ENCODE data around the gene TRIM26. TPM values are rescaled to one million over a fixed set of nuclear protein-coding genes. Genes with fewer than 3 reads are reported as not detected.

The TRIM26 gene
- polyA plus RNA-seq, 4 donors: 47.7 to 57.6 (median 52.8) TPM

GRCh38 chr6:30163090-30163917 is 49.9 kb downstream of the TRIM26 start, which contains the start of gene TRIM15:
TRIM15 (plus strand) TSS chr6:30163546; CDS start chr6:30163685, 139 bp downstream.
- peak within 1 kb of the TSS; percentile 83 to 96 (median 94) for H3K27ac ChIP-seq (ENCODE audit: low read depth in 1 of 3, low read length in 2 of 3)
- FAIRE-seq (no peak), DNase-seq (peak; percentile 97 to 98)
- H3K36me3 ChIP-seq (ENCODE audit: control insufficient read depth in 3 of 3, insufficient read depth in 2 of 3, low read depth in 1 of 3, low read length in 3 of 3): peaks cover 0 to 12% (median 11%) of the 10 kb centered on the region in 3 donors
- H3K4me1 ChIP-seq (ENCODE audit: control insufficient read depth in 3 of 3, insufficient read depth in 2 of 3, low read depth in 1 of 3, low read length in 2 of 3): peaks cover 0 to 12% (median 0%) of the 10 kb centered on the region in 3 donors
- H3K9me3 ChIP-seq (ENCODE audit: control insufficient read depth in 2 of 2, insufficient read depth in 1 of 2, low read depth in 1 of 2, low read length in 1 of 2): no peaks in the 10 kb centered on the region
- no peaks in the 10 kb centered on the region for H3K27me3 ChIP-seq (ENCODE audit: control insufficient read depth in 3 of 3, insufficient read depth in 3 of 3, low read length in 3 of 3)
- H3K4me3 ChIP-seq (ENCODE audit: low read depth in 1 of 3, low read length in 3 of 3): peak within 1 kb of the TSS in 2 of 3 donors; percentile 70 to 75
- 16 to 59% (median 22%) methylated on average over 30 to 31 of the region's 31 CpGs for WGBS, 3 donors

GRCh38 chr6:30162265-30163089 is 50.7 kb downstream of the TRIM26 start:
- DNase-seq (peak; percentile 33 to 68), FAIRE-seq (no peak)
- Histone ChIP-seq H3K9me3 (ENCODE audit: control insufficient read depth in 2 of 2, insufficient read depth in 1 of 2, low read depth in 1 of 2, low read length in 1 of 2) (no peaks in the 10 kb centered on the region), H3K4me3 (ENCODE audit: low read depth in 1 of 3, low read length in 3 of 3) (peak overlapping the region in 2 of 3 donors; percentile 70 to 75), H3K4me1 (ENCODE audit: control insufficient read depth in 3 of 3, insufficient read depth in 2 of 3, low read depth in 1 of 3, low read length in 2 of 3) (peaks cover 0 to 12% (median 0%) of the 10 kb centered on the region in 3 donors), H3K36me3 (ENCODE audit: control insufficient read depth in 3 of 3, insufficient read depth in 2 of 3, low read depth in 1 of 3, low read length in 3 of 3) (peaks cover 0 to 6% (median 4%) of the 10 kb centered on the region in 3 donors), H3K27me3 (ENCODE audit: control insufficient read depth in 3 of 3, insufficient read depth in 3 of 3, low read length in 3 of 3) (no peaks in the 10 kb centered on the region), H3K27ac (ENCODE audit: low read depth in 1 of 3, low read length in 2 of 3) (peak overlapping the region; percentile 72 to 96 (median 74))
- 34 to 67% (median 49%) methylated on average over 12 of the region's 12 CpGs for WGBS, 3 donors

- Histone ChIP-seq H3K4me3 (ENCODE audit: low read depth in 1 of 3, low read length in 3 of 3) (no peak within 1 kb of the TSS), H3K36me3 (ENCODE audit: control insufficient read depth in 3 of 3, insufficient read depth in 2 of 3, low read depth in 1 of 3, low read length in 3 of 3) (no peaks in the 10 kb centered on the region), H3K27me3 (ENCODE audit: control insufficient read depth in 3 of 3, insufficient read depth in 3 of 3, low read length in 3 of 3) (no peaks in the 10 kb centered on the region), H3K4me1 (ENCODE audit: control insufficient read depth in 3 of 3, insufficient read depth in 2 of 3, low read depth in 1 of 3, low read length in 2 of 3) (peaks cover 3 to 20% (median 3%) of the 10 kb centered on the region in 3 donors), H3K27ac (ENCODE audit: low read depth in 1 of 3, low read length in 2 of 3) (no peak within 1 kb of the TSS), H3K9me3 (ENCODE audit: control insufficient read depth in 2 of 2, insufficient read depth in 1 of 2, low read depth in 1 of 2, low read length in 1 of 2) (no peaks in the 10 kb centered on the region)
- WGBS, 3 donors: 74 to 89% (median 82%) methylated on average over 4 of the region's 4 CpGs
- FAIRE-seq (no peak), DNase-seq (no peak)
Measured at GRCh38 chr6:30160785-30161531, 52.2 kb downstream of the TRIM26 start, which contains the start of gene TRIM10. TRIM10 (minus strand) TSS chr6:30161211; CDS start chr6:30160858, 353 bp downstream.

GRCh38 chr6:30160008-30160784 is 53.0 kb downstream of the TRIM26 start:
- no peak for FAIRE-seq
- no peak overlapping the region for H3K27ac ChIP-seq (ENCODE audit: low read depth in 1 of 3, low read length in 2 of 3)
- H3K36me3 ChIP-seq (ENCODE audit: control insufficient read depth in 3 of 3, insufficient read depth in 2 of 3, low read depth in 1 of 3, low read length in 3 of 3): no peaks in the 10 kb centered on the region
- no peaks in the 10 kb centered on the region for H3K9me3 ChIP-seq (ENCODE audit: control insufficient read depth in 2 of 2, insufficient read depth in 1 of 2, low read depth in 1 of 2, low read length in 1 of 2)
- H3K27me3 ChIP-seq (ENCODE audit: control insufficient read depth in 3 of 3, insufficient read depth in 3 of 3, low read length in 3 of 3): no peaks in the 10 kb centered on the region
- H3K4me1 ChIP-seq (ENCODE audit: control insufficient read depth in 3 of 3, insufficient read depth in 2 of 3, low read depth in 1 of 3, low read length in 2 of 3): peaks cover 5 to 27% (median 6%) of the 10 kb centered on the region in 3 donors
- H3K4me3 ChIP-seq (ENCODE audit: low read depth in 1 of 3, low read length in 3 of 3): no peak overlapping the region
- no peak for DNase-seq
- 87 to 95% (median 89%) methylated on average over 17 of the region's 17 CpGs for WGBS, 3 donors

GRCh38 chr6:30158475-30159040 is 54.6 kb downstream of the TRIM26 start:
- H3K27ac ChIP-seq (ENCODE audit: low read depth in 1 of 3, low read length in 2 of 3): no peak overlapping the region
- 55 to 64% (median 64%) methylated on average over 3 of the region's 3 CpGs for WGBS, 3 donors
- no peaks in the 10 kb centered on the region for H3K9me3 ChIP-seq (ENCODE audit: control insufficient read depth in 2 of 2, insufficient read depth in 1 of 2, low read depth in 1 of 2, low read length in 1 of 2)
- H3K4me1 ChIP-seq (ENCODE audit: control insufficient read depth in 3 of 3, insufficient read depth in 2 of 3, low read depth in 1 of 3, low read length in 2 of 3): peaks cover 6 to 35% (median 12%) of the 10 kb centered on the region in 3 donors
- no peak for DNase-seq
- H3K36me3 ChIP-seq (ENCODE audit: control insufficient read depth in 3 of 3, insufficient read depth in 2 of 3, low read depth in 1 of 3, low read length in 3 of 3): peaks cover 0 to 4% (median 0%) of the 10 kb centered on the region in 3 donors
- no peak overlapping the region for H3K4me3 ChIP-seq (ENCODE audit: low read depth in 1 of 3, low read length in 3 of 3)
- no peaks in the 10 kb centered on the region for H3K27me3 ChIP-seq (ENCODE audit: control insufficient read depth in 3 of 3, insufficient read depth in 3 of 3, low read length in 3 of 3)
- no peak for FAIRE-seq

GRCh38 chr6:30157999-30158398 is 55.2 kb downstream of the TRIM26 start:
- DNase-seq (no peak), FAIRE-seq (no peak)
- Histone ChIP-seq H3K36me3 (ENCODE audit: control insufficient read depth in 3 of 3, insufficient read depth in 2 of 3, low read depth in 1 of 3, low read length in 3 of 3) (peaks cover 0 to 4% (median 0%) of the 10 kb centered on the region in 3 donors), H3K27ac (ENCODE audit: low read depth in 1 of 3, low read length in 2 of 3) (no peak overlapping the region), H3K4me3 (ENCODE audit: low read depth in 1 of 3, low read length in 3 of 3) (no peak overlapping the region), H3K9me3 (ENCODE audit: control insufficient read depth in 2 of 2, insufficient read depth in 1 of 2, low read depth in 1 of 2, low read length in 1 of 2) (no peaks in the 10 kb centered on the region), H3K27me3 (ENCODE audit: control insufficient read depth in 3 of 3, insufficient read depth in 3 of 3, low read length in 3 of 3) (no peaks in the 10 kb centered on the region), H3K4me1 (ENCODE audit: control insufficient read depth in 3 of 3, insufficient read depth in 2 of 3, low read depth in 1 of 3, low read length in 2 of 3) (peaks cover 8 to 38% (median 12%) of the 10 kb centered on the region in 3 donors)
- WGBS, 3 donors: 90 to 97% (median 94%) methylated on average over 2 of the region's 2 CpGs

GRCh38 chr6:30157581-30157980 is 55.6 kb downstream of the TRIM26 start:
- no peak for FAIRE-seq
- peaks cover 0 to 4% (median 0%) of the 10 kb centered on the region in 3 donors for H3K36me3 ChIP-seq (ENCODE audit: control insufficient read depth in 3 of 3, insufficient read depth in 2 of 3, low read depth in 1 of 3, low read length in 3 of 3)
- no peak overlapping the region for H3K27ac ChIP-seq (ENCODE audit: low read depth in 1 of 3, low read length in 2 of 3)

More at GRCh38 chr6:30157581-30157980, 55.6 kb downstream of the TRIM26 start:
- DNase-seq: no peak
- Histone ChIP-seq H3K9me3 (ENCODE audit: control insufficient read depth in 2 of 2, insufficient read depth in 1 of 2, low read depth in 1 of 2, low read length in 1 of 2) (no peaks in the 10 kb centered on the region), H3K4me1 (ENCODE audit: control insufficient read depth in 3 of 3, insufficient read depth in 2 of 3, low read depth in 1 of 3, low read length in 2 of 3) (peaks cover 9 to 42% (median 16%) of the 10 kb centered on the region in 3 donors), H3K27me3 (ENCODE audit: control insufficient read depth in 3 of 3, insufficient read depth in 3 of 3, low read length in 3 of 3) (no peaks in the 10 kb centered on the region), H3K4me3 (ENCODE audit: low read depth in 1 of 3, low read length in 3 of 3) (no peak overlapping the region)

Measured in small intestine (tissue), 7 donors.